LNCaP clone FGC (cell line): ENCODE measurements around the gene DHX30.
A peak's percentile ranks its signal among the peaks of the same experiment; 100 is the strongest.

ENCODE experiments used
- DNase-seq: peaks from one replicate; pipeline ENCODE4 v3.0.0-alpha.2; 2011; ENCODE audit warnings: low read depth
- H3K4me3 ChIP-seq: 2 replicates; pipeline ENCODE4 v1.5.1; 2011; ENCODE audit warnings: mild to moderate bottlenecking, low read depth, low read length, control low read depth
- CTCF ChIP-seq: IDR thresholded peaks from 2 replicates; pipeline ENCODE4 v1.5.1; 2012; ENCODE audit warnings: mild to moderate bottlenecking; ENCODE audit not compliant: control insufficient read depth, insufficient read depth; ENCODE audit errors: extremely low read depth

The DHX30 gene

GRCh38 chr3:47791193-47791855 is 11.6 kb upstream of the DHX30 start:
- DNase-seq: no peak
- no peak overlapping the region for H3K4me3 ChIP-seq
- TF ChIP-seq CTCF: no peak

GRCh38 chr3:47792699-47793098 is 10.2 kb upstream of the DHX30 start:
- no peak overlapping the region for H3K4me3 ChIP-seq
- no peak for DNase-seq
- no peak for TF ChIP-seq CTCF

- no peak for TF ChIP-seq CTCF
- no peak overlapping the region for H3K4me3 ChIP-seq
- DNase-seq: no peak
Observed at GRCh38 chr3:47794544-47794943, 8.4 kb upstream of the DHX30 start.

GRCh38 chr3:47799733-47800132 is 3.2 kb upstream of the DHX30 start:
- TF ChIP-seq CTCF: peak; percentile 21; the same call in 1 of the 2 replicates
- no peak for DNase-seq

GRCh38 chr3:47803480-47804025 is 615 bp downstream of the DHX30 start:
- TF ChIP-seq CTCF: no peak
- no peak for DNase-seq
- H3K4me3 ChIP-seq: peak overlapping the region; percentile 90

More at GRCh38 chr3:47799733-47800132, 3.2 kb upstream of the DHX30 start:
- H3K4me3 ChIP-seq: no peak overlapping the region

- no peak for DNase-seq
- no peak for TF ChIP-seq CTCF
- peak overlapping the region; percentile 90 for H3K4me3 ChIP-seq
Observed at GRCh38 chr3:47804577-47804976, 1.6 kb downstream of the DHX30 start.
